NCI-H2171 treated with DMSO at 0.1 percent for 48 hours (cell line): Measurements from ENCODE around the gene RAB6B.

Experiments
- DNase-seq: peaks from one replicate; lab custom pipeline; 2025; lab: John Stamatoyannopoulos, UW

Gene RAB6B

GRCh38 chr3:133835961-133836360 is 59.7 kb downstream of the RAB6B start:
- DNase-seq = no peak

GRCh38 chr3:133835418-133835743 is 60.3 kb downstream of the RAB6B start:
- no peak for DNase-seq

- DNase-seq = no peak
Measured at GRCh38 chr3:133834621-133835417, 60.9 kb downstream of the RAB6B start.

GRCh38 chr3:133833880-133834620 is 61.6 kb downstream of the RAB6B start:
- no peak for DNase-seq

- DNase-seq = no peak
Measured at GRCh38 chr3:133833267-133833666, 62.4 kb downstream of the RAB6B start.

GRCh38 chr3:133832802-133833144 is 62.9 kb downstream of the RAB6B start:
- DNase-seq = no peak

GRCh38 chr3:133831966-133832801 is 63.5 kb downstream of the RAB6B start:
- no peak for DNase-seq

GRCh38 chr3:133830071-133830470 is 65.6 kb downstream of the RAB6B start:
- no peak for DNase-seq

GRCh38 chr3:133829310-133829707 is 66.4 kb downstream of the RAB6B start:
- no peak for DNase-seq

- DNase-seq = no peak
Measured at GRCh38 chr3:133828576-133829309, 66.9 kb downstream of the RAB6B start.

- DNase-seq = no peak
Measured at GRCh38 chr3:133827684-133828083, 68.0 kb downstream of the RAB6B start.

GRCh38 chr3:133827136-133827535 is 68.5 kb downstream of the RAB6B start:
- DNase-seq = no peak

- no peak for DNase-seq
Measured at GRCh38 chr3:133825969-133826727, 69.5 kb downstream of the RAB6B start.

- no peak for DNase-seq
Measured at GRCh38 chr3:133824961-133825485, 70.7 kb downstream of the RAB6B start.

- DNase-seq = no peak
Measured at GRCh38 chr3:133821767-133822638, 73.7 kb downstream of the RAB6B start.

GRCh38 chr3:133820889-133821675 is 74.6 kb downstream of the RAB6B start:
- no peak for DNase-seq

GRCh38 chr3:133820129-133820528 is 75.6 kb downstream of the RAB6B start:
- DNase-seq = no peak

- DNase-seq = no peak
Measured at GRCh38 chr3:133815386-133815785, 80.3 kb downstream of the RAB6B start.

- no peak for DNase-seq
Measured at GRCh38 chr3:133812872-133813271, 82.8 kb downstream of the RAB6B start.
